Measurements from ENCODE around the gene ANKS6. TPM values are rescaled to one million over a fixed set of nuclear protein-coding genes. Genes with fewer than 3 reads are reported as not detected.

Gene ANKS6
- total and polyA plus RNA-seq, 2 of the 8 experiments (the other 6 are each of a cell fraction or from before 2014, with no cell fraction given) = 34.1 to 56.3 TPM

GRCh38 chr9:98765256-98765655, 31.1 kb downstream of the ANKS6 start:
- CTCF ChIA-PET (ENCODE audit: partially characterized antibody) = interaction anchor here (0.6 to 3.6 kb wide), 3 partner anchors 11 to 510 kb away, joined by 3 to 32 read pairs (median 3); no protein-coding TSS in a partner anchor
- Histone ChIP-seq H3K9me3 (ENCODE audit: insufficient read depth in 2 of 2, low read depth in 1 of 2, low read length in 1 of 2) (no peaks in the 10 kb centered on the region), H2BK120ac (replicated peaks; ENCODE audit: low read depth, low read length) (no peak overlapping the region)

More at GRCh38 chr9:98765256-98765655, 31.1 kb downstream of the ANKS6 start:
- no peaks in the 10 kb centered on the region for H3K27me3 ChIP-seq (replicated peaks in 1 of 4; ENCODE audit: control insufficient read depth in 3 of 4, extremely low read depth in 1 of 4, insufficient read depth in 3 of 4, low read length in 3 of 4)
- no peak overlapping the region for H3K27ac ChIP-seq (ENCODE audit: low read depth, low read length)
- no peak overlapping the region for H2BK5ac ChIP-seq (ENCODE audit: low read depth, low read length)
- H3K4me3 ChIP-seq (ENCODE audit: extremely low read depth in 1 of 4, insufficient read depth in 2 of 4, low read depth in 3 of 4, low read length in 4 of 4) = no peak overlapping the region
- H2AFZ ChIP-seq (ENCODE audit: low read length) = no peak overlapping the region
- H3K79me1 ChIP-seq (ENCODE audit: low read depth, low read length) = no peaks in the 10 kb centered on the region
- no peak overlapping the region for H3K9ac ChIP-seq (replicated peaks in 1 of 4; ENCODE audit: extremely low read depth in 1 of 4, low read depth in 3 of 4, low read length in 3 of 4)
- H3K4ac ChIP-seq (replicated peaks; ENCODE audit: insufficient read length, low read depth, low read length) = no peak overlapping the region
- H4K5ac ChIP-seq (ENCODE audit: insufficient read length, low read depth, low read length) = no peak overlapping the region
- H4K20me1 ChIP-seq (replicated peaks in 1 of 2; ENCODE audit: control insufficient read depth in 1 of 2, insufficient read depth in 2 of 2, low read length in 2 of 2) = peaks cover 0 to 7% of the 10 kb centered on the region in 2 experiments
- no peak for TF ChIP-seq RXRA (IDR thresholded peaks at IDR 0.05; ENCODE audit: insufficient read depth, low read depth, low read length)
- no peak for TF ChIP-seq SIN3A (conservative IDR thresholded peaks at IDR 0.05 in 1 of 2, IDR thresholded peaks at IDR 0.05 in 1 of 2; ENCODE audit: low read depth in 1 of 2, low read length in 2 of 2)
- no peak for TF ChIP-seq NRF1 (IDR thresholded peaks at IDR 0.05; ENCODE audit: low read depth, low read length)
- TF ChIP-seq SP1 (IDR thresholded peaks at IDR 0.05; ENCODE audit: low read depth, low read length) = no peak
- TF ChIP-seq KDM1A (IDR thresholded peaks at IDR 0.05; ENCODE audit: borderline replicate concordance, low read length) = no peak
- no peak for TF ChIP-seq CTBP2 (IDR thresholded peaks at IDR 0.05; ENCODE audit: borderline replicate concordance, insufficient read depth, insufficient read length, low read length)
- TF ChIP-seq EZH2 (IDR thresholded peaks at IDR 0.05; ENCODE audit: low read depth, low read length, severe bottlenecking) = no peak
- TF ChIP-seq CHD1 (IDR thresholded peaks at IDR 0.05; ENCODE audit: low read depth, low read length) = no peak
- TF ChIP-seq TAF1 (IDR thresholded peaks at IDR 0.05; ENCODE audit: low read depth, low read length) = no peak
- DNase-seq (ENCODE audit: low read depth in 1 of 2, low spot score in 2 of 2) (no peak), FAIRE-seq (no peak)
- WGBS, 2 experiments (ENCODE audit: extremely low coverage in 1 of 2, insufficient coverage in 1 of 2, insufficient read length in 1 of 2, insufficient replicate concordance in 2 of 2, low coverage in 1 of 2, low lambda C conversion rate in 2 of 2, missing lambda C conversion rate in 1 of 2) = 90% methylated on average over 1 of the region's 1 CpG; no CpG with 5 or more reads in 1 of the 2 experiments
- peaks cover 7 to 46% (median 21%) of the 10 kb centered on the region in 4 experiments; a peak in 7 of 8 replicates for H3K36me3 ChIP-seq (ENCODE audit: control insufficient read depth in 2 of 4, insufficient read depth in 4 of 4, low read length in 3 of 4)
- H3K18ac ChIP-seq (ENCODE audit: extremely low read depth, low read length) = no peak overlapping the region
- H3K79me2 ChIP-seq (ENCODE audit: control insufficient read depth in 1 of 2, insufficient read depth in 2 of 2, low read length in 2 of 2) = no peaks in the 10 kb centered on the region
- POLR2A ChIA-PET (ENCODE audit: partially characterized antibody) = no interaction called here
- H2BK12ac ChIP-seq (ENCODE audit: low read depth, low read length) = no peak overlapping the region
- no peak overlapping the region for H2AK5ac ChIP-seq (ENCODE audit: low read depth, low read length)
- no peak overlapping the region for H4K91ac ChIP-seq (replicated peaks; ENCODE audit: insufficient read length, low read length)
- H3K14ac ChIP-seq (ENCODE audit: insufficient read length) = no peak overlapping the region
- H3K23me2 ChIP-seq (ENCODE audit: low read depth, low read length) = no peaks in the 10 kb centered on the region
- no peak overlapping the region for H3K4me2 ChIP-seq (ENCODE audit: insufficient read depth in 1 of 2, low read depth in 2 of 2, low read length in 2 of 2)
- no peak overlapping the region for H2BK20ac ChIP-seq (ENCODE audit: low read length)
- H3K23ac ChIP-seq (ENCODE audit: insufficient read length) = no peak overlapping the region
- H2BK15ac ChIP-seq (ENCODE audit: low read length) = no peak overlapping the region
- H3K56ac ChIP-seq (replicated peaks; ENCODE audit: insufficient read length, low read depth, low read length) = no peak overlapping the region
- no peak overlapping the region for H4K8ac ChIP-seq (ENCODE audit: extremely low read depth, insufficient read depth, low read length)
- no peaks in the 10 kb centered on the region; a peak in 2 of 7 replicates for H3K4me1 ChIP-seq (replicated peaks in 1 of 4; ENCODE audit: control insufficient read depth in 3 of 4, insufficient read depth in 4 of 4, low read length in 3 of 4)

Measured in H1 (cell line).